Glutamatergic neuron (in vitro differentiated cells): Measurements from ENCODE around the gene HMX1. TPM values are rescaled to one million over a fixed set of nuclear protein-coding genes. Genes with fewer than 3 reads are reported as not detected.
A peak's percentile ranks its signal among the peaks of the same experiment; 100 is the strongest.

Source experiments
- DNase-seq: peaks from one replicate; pipeline ENCODE4 v3.0.0; 2022
- H3K27ac Mint-ChIP-seq: one replicate; pipeline ENCODE4 v1.8.0; 2020; ENCODE audit warnings: mild to moderate bottlenecking, mixed read lengths, inconsistent platforms; ENCODE audit not compliant: unreplicated experiment
- H3K27me3 Mint-ChIP-seq: one replicate; pipeline ENCODE4 v1.8.0; 2020; ENCODE audit warnings: mild to moderate bottlenecking, moderate library complexity, mixed read lengths, inconsistent platforms; ENCODE audit not compliant: unreplicated experiment
- H3K36me3 Mint-ChIP-seq: one replicate; pipeline ENCODE4 v1.8.0; 2020; ENCODE audit warnings: mild to moderate bottlenecking, mixed read lengths, inconsistent platforms; ENCODE audit not compliant: unreplicated experiment
- H3K4me1 Mint-ChIP-seq: one replicate; pipeline ENCODE4 v1.8.0; 2020; ENCODE audit warnings: mild to moderate bottlenecking, low read depth, mixed read lengths, inconsistent platforms; ENCODE audit not compliant: unreplicated experiment
- H3K4me3 Mint-ChIP-seq: one replicate; pipeline ENCODE4 v1.8.0; 2020; ENCODE audit warnings: mild to moderate bottlenecking, mixed read lengths, inconsistent platforms; ENCODE audit not compliant: unreplicated experiment
- H3K9me3 Mint-ChIP-seq: one replicate; pipeline ENCODE4 v1.8.0; 2020; ENCODE audit warnings: mild to moderate bottlenecking, moderate library complexity, mixed read lengths, inconsistent platforms; ENCODE audit not compliant: unreplicated experiment
- CTCF ChIP-seq: fragments of 200-600 bp; sonication (generic); IDR thresholded peaks from one replicate; pipeline ENCODE4 v1.5.0; 2021; ENCODE audit not compliant: partially characterized antibody, unreplicated experiment
- total RNA-seq: library from RNA; stranded (reverse); fragmentation: NEBNext Ultra II Directional; extraction: Animal tissue kit (Norgen Biotek cat#: 25700); gene quantifications from one replicate; pipeline ENCODE4 v1.2.1, GENCODE V29; 2021; ENCODE audit not compliant: unreplicated experiment

The HMX1 gene
- total RNA-seq, 1 donor from 2014 or later: 1.7 TPM

- Mint-ChIP-seq H3K4me3 (peak overlapping the region; percentile 78), H3K27ac (no peak overlapping the region), H3K4me1 (no peaks in the 10 kb centered on the region)
Measured at GRCh38 chr4:8861576-8862295, 9.9 kb downstream of the HMX1 start.

GRCh38 chr4:8860892-8861575 is 10.6 kb downstream of the HMX1 start:
- peaks cover 41% of the 10 kb centered on the region for H3K27me3 Mint-ChIP-seq
- H3K36me3 Mint-ChIP-seq: no peaks in the 10 kb centered on the region
- H3K9me3 Mint-ChIP-seq: peaks cover 5% of the 10 kb centered on the region
- H3K27ac Mint-ChIP-seq: no peak overlapping the region
- peaks cover 3% of the 10 kb centered on the region for H3K4me1 Mint-ChIP-seq
- no peak for DNase-seq
- peak overlapping the region; percentile 78 for H3K4me3 Mint-ChIP-seq
- no peak for TF ChIP-seq CTCF

More at GRCh38 chr4:8861576-8862295, 9.9 kb downstream of the HMX1 start:
- TF ChIP-seq CTCF: peak; percentile 11
- peaks cover 5% of the 10 kb centered on the region for H3K9me3 Mint-ChIP-seq
- peaks cover 40% of the 10 kb centered on the region for H3K27me3 Mint-ChIP-seq
- H3K36me3 Mint-ChIP-seq: no peaks in the 10 kb centered on the region
- peak; percentile 69 for DNase-seq

GRCh38 chr4:8860096-8860891 is 11.3 kb downstream of the HMX1 start:
- H3K36me3 Mint-ChIP-seq: no peaks in the 10 kb centered on the region
- peaks cover 47% of the 10 kb centered on the region for H3K27me3 Mint-ChIP-seq
- no peak for DNase-seq
- H3K27ac Mint-ChIP-seq: no peak overlapping the region
- H3K4me3 Mint-ChIP-seq: no peak overlapping the region
- no peak for TF ChIP-seq CTCF
- peaks cover 5% of the 10 kb centered on the region for H3K9me3 Mint-ChIP-seq
- peaks cover 9% of the 10 kb centered on the region for H3K4me1 Mint-ChIP-seq

GRCh38 chr4:8859550-8860095 is 12.0 kb downstream of the HMX1 start:
- peaks cover 43% of the 10 kb centered on the region for H3K27me3 Mint-ChIP-seq
- no peak overlapping the region for H3K27ac Mint-ChIP-seq

More at GRCh38 chr4:8859550-8860095, 12.0 kb downstream of the HMX1 start:
- Mint-ChIP-seq H3K4me1 (peaks cover 15% of the 10 kb centered on the region), H3K9me3 (peaks cover 5% of the 10 kb centered on the region), H3K36me3 (peaks cover 2% of the 10 kb centered on the region), H3K4me3 (no peak overlapping the region)
- no peak for TF ChIP-seq CTCF
- DNase-seq: peak; percentile 22
